HT1080 (cell line): ENCODE results near the gene OBI1. TPM values are rescaled to one million over a fixed set of nuclear protein-coding genes. Genes with fewer than 3 reads are reported as not detected.

Experiments used
- DNase-seq: peaks from one replicate; pipeline ENCODE4 v3.0.0-alpha.2; 2015; ENCODE audit warnings: low read depth
- total RNA-seq: library from RNA; depleted of rRNA; stranded (reverse); fragments of >200 nt; shearing (Covaris generic); gene quantifications from 2 replicates; pipeline ENCODE4 v1.2.3, GENCODE V29; 2014

The OBI1 gene
- total RNA-seq, 1 experiment from 2014 or later: 21.0 TPM

DNA sequence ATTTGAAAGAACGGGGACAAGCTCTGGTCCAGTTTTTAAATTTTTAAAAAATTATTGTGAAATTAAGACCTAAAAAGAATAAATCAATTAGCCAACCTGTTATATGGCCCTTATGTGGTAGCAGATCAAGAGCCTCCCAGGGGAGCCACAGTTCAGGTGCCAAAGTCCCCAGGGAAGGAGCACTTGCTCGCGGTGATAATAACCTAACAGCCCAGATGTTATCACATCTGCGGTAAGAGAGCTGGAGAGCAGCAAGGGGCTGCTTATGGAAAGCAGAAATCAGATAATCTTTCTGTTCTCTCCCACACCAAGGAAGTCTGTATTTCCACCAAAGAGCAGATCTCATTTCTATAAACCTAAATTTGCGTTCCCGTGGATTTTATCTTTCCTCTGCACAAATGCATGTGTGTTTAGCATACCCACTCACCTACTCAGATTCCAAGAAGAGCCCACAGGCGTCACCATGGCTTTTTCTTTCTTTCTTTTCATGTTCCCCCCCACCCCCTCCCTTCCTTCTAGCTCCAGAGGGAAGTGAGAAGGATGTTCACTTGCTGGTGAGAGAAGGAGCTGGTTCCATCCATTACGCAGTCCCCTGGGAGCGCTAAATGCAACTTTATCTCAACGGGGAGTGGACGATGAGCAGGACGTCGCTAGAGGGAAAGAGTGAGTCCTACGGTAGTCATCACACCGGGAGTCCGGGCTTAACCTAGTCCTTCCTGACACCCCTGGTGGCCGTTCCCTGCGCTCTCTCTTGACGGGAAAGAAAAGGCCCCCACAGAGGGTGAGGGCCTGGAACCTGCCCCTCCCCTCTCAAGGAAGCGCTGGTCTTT, 54.0 kb downstream of the OBI1 start:
- DNase-seq: peak; percentile 46

DNA sequence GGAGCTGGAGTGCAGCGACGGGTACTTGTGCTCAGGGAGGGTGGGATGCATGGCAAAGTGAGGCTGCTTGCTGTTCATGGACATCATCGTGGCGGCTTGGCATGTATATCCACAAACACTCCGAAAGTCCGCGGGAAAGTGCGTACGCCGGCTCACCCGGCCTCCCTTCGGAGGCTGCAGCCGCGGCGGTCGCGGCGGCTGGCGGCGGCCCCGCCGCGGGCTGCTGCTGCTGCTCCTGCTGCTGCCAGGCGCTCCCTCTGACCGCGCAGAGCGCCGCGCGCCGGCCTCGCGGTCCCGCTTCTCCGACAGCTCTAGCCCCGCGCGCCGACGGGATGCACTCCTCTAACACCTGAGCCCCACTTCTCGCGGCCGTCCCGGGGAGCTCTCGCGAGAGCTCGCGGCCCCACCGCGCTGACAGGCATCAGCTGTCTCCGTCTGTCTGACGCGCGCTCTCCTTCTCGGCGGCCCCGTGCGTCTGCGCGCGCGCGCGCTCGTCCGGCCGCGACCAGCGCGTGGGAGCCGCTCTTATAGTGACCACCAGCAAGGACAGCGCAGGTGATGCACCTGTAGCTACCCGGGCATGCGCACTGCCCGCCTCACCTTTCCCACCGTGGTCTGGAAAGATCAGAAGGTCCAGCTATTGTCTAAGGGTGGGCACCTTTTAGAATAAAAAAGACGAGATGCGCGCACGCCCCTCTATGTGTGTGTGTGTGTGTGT, 55.6 kb downstream of the OBI1 start, which contains the start of gene POU4F1:
Gene POU4F1, minus strand, starts transcription at position 313 of the 718 bp plus-strand sequence. Its CDS starts 226 bp downstream, at position 87.
- DNase-seq: no peak

DNA sequence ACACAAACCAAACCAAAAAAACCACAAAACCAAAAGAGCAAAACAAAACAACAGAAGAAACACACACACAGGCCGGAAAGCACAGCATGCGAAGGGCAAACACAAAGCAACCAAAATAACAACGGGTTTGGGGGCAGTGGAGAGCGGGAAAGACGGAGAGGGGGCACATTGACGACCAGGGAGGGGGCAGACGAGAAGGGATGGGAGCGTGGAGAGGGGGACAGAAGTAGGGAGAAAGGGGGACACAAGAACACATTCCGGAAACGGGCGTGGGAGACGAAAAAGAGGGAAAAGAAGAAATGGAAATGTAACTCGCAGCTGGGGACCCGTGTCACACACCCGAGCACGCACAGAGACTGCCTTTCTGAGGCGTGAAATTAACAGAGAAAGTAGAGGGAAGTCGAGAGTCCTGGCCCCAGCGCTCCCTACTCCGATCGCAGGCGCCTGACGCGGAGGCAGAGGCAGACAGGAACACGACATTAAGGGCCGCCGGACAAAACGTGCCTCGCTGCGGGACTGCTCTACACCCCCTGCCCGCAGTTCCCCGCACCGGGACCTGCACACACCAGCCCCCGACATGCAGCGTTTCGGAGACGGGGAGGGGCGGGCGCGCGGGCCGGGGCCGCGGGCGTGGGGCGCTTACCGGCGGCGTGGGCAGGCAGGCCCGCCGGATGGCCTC, 56.3 kb downstream of the OBI1 start:
- no peak for DNase-seq

DNA sequence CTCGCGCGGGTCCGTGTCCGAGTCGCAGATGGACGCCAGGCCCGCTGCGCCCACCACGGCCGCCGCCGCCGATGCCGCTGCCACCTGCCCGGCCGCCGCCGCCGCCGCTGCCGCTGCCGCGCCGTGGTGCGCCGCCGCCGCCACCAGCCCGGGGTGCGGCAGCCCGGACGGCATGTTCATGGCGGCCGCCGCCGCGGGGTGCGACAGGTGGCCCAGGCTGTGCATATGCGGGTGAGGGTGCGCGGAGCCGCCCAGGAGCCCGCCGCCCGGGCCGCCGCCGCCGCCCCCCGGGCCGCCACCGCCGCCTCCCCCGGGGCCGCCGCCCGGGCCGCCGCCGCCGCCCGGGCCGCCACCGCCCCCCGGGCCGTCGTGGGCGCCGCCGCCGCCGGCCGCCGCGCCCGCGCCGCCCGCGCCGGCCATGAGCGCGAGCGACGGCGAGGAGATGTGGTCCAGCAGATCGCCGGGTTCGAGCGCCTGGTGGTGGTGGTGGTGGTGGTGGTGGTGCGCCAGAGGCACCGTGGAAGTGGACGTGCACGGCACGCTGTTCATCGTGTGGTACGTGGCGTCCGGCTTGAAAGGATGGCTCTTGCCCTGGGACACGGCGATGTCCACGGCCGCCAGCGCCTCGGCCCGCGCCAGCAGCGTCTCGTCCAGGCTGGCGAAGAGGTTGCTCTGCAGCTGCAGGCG, 56.9 kb downstream of the OBI1 start:
- no peak for DNase-seq

DNA sequence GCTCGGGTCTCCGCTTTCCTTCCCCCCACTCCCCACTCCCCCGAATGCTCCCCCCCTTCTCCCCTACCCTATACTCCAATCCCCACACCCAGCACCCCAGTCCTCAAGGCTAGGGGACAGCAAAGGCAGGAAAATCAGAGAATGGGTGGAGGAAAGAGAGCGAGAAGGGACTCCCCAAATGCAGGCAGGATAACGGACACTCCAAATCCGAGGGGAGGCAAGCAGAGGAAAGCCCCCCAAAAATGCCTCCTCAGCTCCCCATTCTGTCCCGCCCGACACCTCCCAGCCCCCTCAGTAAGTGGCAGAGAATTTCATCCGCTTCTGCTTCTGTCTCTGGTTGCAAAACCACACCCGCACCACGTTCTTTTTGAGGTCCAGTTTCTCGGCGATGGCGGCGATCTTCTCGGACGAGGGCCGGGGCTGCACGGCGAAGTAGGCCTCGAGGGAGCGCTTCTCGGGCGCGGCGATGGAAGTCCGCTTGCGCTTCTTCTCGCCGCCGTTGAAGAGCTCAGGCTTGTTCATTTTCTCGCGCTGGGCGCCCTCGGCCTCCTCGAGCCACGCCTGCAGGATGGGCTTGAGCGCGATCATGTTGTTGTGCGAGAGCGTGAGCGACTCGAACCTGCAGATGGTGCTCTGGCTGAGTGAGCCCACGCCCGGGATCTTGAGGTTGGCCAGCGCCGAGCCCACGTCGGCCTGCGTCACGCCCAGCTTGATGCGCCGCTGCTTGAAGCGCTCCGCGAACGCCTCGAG, 57.7 kb downstream of the OBI1 start:
- no peak for DNase-seq

DNA sequence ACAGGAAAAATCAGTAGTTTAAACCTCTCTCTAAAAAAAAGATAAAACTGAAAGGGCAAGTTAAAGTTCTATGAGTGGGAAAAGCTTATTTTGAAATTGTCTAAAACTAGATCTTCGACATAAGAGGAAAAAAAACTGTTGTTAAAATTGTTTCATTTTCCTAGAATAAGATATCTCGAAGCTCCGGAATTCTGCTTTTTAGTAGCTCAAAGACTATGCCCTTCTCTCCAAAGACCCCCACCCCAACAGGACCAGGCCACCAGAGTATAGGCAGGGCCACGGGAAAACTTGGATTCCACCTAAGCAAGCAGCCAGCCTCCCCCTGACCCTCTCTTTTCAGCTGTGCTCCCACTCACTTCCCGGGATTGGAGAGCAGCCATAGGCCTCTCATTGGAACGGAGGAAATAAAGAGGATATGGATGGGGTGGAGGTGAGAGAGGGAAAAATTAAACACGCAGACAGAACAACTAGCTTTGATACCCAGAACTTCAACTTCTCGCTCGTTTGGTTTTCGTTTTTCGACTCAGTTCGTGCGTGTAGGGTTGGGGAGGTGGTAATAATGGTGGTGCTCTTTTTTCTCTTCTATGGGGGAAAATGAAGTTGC, 58.6 kb downstream of the OBI1 start:
- DNase-seq: no peak

DNA sequence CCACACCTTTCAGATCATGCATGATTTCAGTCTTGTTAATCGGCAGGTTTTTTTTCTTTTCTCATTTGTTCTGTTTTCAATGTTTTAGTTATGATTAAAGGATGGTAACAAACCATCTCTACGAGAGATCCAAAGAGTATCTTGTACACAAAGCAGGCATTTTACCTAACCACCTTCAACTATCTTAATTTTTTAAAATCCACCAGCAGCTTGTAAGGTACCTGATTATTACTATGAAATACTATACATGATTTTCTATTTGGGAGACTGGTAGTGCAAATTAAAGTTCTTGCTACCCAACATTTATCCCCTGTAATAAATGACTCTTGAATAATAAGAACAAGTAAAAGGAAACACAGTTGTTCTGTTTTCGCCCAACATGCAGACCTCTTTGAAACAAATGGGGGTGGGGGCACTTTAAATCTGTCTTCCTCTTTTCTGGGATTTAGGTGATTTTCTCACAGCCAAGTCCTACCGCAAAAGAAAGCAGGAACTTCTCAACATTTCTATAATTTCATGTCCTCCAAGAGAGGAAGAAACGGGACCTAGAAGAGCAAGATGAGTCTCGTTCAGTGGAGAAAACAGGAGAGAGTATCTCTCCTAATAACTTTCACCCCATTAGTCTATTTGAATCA, 59.2 kb downstream of the OBI1 start:
- DNase-seq: no peak

DNA sequence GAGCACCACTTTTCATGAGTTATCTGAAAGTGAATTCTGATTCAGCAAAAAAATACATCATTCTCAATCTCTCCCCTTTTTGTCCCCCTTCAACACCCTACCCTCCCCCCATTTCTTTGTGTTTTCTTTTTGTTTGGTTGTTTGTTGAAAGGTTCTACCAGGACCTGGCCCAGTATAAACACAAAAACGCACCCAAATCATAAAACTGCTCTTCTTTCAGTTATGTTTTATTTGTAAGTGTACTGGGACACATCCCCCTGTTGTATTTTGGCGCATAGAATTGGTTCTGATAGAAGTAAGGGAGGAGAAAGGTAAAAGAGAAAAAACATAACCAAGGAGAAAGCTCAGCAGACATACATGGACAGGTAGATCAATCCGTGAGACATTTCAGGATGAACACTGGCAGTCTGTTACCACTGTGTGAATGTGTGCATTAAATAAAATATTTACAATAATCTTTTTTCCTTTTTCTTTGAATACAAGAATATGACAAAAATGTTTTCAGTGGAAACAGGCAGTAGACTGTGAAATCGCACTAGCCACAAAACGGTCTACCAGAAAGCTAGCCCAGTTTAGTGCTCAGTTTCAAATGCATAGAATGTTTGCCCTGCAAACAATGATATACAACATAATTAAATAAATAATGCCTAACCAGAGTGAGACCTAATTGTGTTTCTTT, 59.9 kb downstream of the OBI1 start:
- DNase-seq: no peak

DNA sequence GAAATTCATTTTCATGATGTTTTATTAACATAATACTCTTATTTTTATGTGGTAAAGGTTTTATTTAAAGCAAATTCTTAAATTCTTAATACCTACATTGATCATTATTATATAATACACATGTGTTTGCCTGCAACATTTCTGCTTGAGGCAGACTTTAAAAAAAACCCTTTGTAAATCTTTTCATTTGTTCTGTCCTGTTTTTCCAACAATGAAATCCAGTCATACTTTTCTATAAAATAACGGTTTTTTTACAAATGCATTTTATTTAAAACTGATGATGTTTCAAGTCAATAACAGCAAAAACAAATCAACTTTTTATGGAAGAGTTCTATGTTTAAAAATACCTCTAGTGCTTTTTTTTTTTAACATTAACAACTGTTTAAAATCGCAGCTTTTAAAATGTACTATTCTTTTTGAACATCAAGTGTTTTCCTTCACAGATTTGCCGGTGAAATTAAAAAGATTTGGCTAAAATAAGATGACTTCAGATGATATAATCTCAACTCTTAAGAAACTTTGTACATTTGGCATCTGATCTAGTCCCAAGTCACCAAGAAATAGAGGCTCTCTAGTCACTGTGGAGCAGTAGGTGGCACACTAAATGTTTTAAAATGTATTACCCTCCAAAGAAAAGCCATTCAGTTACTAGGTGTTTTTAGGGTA, 60.7 kb downstream of the OBI1 start:
- DNase-seq: no peak

DNA sequence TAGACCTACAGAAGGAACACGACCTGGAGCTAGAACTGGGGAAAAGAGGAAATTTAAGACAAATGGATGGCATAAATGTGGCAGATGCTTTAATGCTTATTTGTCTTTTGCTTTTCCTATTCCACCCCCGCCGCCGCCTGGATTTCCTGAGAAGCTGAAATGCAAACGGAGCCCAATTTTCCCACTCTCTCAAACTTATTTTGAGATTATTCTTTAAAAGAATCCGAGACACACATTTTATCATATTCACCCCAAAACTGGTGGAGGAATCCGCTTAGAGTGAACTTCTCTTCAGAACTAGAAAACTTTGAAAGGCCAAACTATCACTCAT, 61.4 kb downstream of the OBI1 start:
- DNase-seq: no peak

DNA sequence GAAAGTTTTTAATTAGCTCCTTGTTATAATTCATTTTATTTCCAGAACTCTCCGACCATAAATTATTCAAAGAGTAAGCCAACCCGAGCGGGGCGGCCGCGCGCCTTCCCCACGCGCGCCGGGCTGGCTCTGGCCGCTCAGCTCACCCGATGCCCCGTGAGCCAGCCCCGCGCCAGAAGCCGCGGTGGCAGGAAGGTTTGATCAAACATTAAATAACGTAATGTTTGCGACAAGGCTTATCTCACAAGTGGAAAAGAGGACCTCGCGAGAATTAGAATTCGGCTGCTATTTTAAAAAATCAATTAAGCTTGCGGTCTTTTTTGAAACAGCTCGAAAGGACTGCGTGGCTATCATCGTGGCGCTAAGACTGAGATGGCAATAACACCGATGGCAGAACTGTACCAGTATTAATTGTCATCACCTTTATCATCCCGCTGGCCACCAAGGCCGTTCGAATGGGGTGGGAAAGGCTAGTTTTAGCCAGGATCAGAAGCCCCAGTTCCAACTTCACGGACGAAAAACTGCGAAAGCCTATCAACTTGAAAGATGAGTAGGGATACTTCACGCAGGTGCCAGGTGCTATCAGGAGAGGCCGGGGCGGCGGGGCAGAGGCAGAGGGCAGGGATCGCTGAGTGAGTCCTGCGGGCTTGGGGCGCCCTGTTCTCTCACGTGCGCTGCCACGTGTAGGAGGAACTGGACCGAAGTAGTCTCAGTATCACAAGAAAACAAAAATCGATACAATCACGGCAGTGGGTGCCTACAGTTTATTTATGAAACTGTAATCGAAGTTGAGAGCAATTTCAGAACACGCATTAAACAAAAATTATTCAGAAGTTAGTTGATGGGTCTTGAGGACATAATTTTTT, 62.0 kb downstream of the OBI1 start:
- DNase-seq: no peak

DNA sequence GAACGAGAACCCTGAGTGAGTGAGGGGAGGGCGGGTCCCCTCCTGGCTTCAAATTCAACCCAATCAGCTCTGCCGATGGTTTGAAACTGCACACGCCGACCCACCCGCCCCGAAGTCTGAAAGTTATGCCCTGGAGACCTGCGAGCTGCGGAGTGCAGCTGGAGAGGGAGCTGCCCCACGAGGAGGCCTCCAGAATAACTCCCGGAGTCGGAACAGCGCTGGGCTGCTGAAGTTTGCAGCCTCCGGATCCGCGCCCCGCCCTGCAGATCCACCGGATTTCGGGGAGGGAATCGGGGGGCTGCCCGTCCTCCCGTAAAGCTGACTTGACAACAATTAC, 62.6 kb downstream of the OBI1 start:
- DNase-seq: no peak

DNA sequence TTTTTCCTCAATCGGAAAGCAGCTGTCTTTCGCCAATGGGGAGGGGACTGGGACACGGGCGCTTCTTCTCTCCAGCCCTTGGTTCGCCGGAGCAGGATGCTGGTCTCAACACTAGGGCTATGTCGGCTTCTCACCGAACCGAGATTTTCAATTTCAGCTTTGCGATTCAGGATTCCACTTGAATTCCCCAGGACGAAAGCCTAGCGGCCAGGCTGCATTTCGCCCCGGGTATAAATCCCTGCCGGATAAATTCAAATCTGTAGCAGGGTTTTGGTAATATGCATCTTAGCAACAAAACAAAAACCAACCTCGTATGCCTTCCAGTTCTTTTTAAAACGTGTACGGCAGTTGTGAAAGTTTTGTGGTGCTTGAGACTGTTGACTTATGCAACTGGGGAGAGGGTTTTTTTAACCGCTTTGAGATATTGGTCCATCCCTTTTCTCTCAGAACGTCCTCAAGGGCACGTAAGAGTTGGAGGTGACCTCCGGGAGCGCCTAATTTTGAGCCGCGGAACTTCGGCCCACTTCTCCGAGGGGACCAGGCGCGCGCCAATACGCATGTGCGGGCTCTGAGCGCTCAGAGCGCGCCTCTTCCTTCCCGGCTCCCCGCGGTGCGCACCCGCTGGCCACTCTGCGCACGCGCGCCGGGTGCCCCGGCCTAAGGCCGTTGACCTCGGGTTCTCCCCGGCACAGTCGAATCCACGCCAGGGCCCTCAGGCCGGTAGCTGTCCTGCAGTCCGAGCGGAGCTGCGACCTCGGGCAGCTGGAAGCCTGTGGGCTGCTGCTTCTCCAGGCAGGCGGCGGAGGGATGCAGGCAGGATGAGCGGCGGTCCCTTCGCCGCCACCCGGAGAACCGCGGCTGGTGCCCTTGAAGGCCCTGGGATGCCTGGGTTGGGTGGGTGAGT, 63.2 kb downstream of the OBI1 start:
- DNase-seq: no peak

DNA sequence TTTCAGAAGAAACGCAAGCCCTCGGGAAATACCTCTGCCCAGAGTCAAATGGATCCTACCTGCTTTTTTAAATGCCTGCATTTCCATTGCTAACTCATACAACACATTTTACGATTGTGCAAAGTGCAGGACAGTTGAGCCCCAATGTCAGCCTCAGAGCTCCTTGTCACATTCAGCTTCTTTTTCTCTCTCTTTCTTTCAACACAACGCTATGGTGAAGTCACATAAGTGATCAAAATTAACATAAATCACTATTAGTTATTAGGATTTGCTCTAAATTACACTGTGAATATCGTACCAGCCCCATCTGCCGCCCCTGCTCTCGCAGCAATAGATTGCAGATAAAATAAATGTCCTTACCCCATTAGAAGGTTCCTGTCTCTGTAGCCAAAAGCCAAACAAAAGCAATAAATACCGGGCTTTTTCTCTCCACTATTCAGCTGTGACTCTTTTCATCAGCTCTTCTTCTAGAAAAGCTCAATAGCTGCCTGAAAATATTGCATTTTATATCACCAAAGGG, 64.4 kb downstream of the OBI1 start:
- no peak for DNase-seq

DNA sequence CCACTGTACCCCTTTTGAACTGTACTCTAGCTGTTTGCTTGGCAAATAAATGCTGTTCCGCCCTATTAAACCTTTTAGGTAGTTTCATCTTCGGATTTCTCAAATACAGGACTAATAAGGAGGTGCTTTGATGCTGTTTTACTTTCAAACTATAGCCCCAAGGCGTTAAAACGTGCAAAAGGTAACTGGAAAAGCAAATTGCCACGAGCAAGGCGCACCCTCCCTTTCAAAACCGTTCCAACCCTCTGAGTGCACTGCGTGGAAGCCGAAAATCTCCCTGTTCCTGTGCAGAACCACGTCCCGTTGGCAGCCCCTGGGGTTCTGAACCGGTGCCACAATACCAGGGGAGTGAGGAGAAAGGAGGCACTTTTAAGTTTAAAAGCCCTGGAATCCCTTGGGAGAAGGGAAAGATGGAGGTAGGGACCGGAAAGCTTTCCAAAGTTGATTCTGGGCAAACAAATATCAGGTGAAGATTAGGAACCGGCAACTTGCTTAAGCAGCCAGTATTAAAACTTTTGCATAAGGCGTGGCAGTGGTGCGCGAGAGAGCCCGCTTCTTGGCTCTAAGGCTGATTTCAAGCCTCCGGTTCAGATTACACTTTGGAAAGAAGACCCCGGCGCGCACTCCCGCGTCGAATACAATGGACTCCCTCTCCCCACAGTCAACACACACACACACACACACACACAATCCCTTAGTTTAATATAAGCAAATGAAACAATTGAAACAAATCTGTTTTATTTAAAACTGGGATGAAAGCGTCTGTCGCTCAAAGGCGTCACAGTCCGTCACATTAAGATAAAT, 65.1 kb downstream of the OBI1 start:
- no peak for DNase-seq

DNA sequence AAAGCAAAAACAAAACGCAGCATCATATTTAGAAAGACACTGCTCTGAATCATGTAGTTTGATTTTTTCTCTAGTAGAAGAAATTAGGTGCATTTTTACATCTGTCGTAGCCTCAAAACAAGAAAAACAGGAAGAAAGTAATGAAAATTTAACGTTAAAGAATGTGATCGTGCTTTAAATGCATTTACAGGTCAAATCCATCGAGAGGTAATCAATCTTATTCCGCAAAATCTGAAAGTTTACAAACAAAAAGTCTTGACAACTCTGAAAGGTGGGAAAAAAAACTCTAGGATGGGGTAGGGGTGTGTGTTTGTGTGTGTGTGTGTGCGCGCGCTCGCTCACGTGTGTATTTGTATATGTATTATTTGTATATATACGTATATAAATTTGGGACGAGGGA, 65.8 kb downstream of the OBI1 start:
- no peak for DNase-seq
